Neural cell (in vitro differentiated cells): Measurements from ENCODE around the gene PPP1R14B.

Experiments
- EP300 ChIP-seq: fragments of 450-650 bp; conservative IDR thresholded peaks from 2 replicates; pipeline ENCODE4 v1.6.1; 2014; ENCODE audit warnings: antibody characterized with exemption, mild to moderate bottlenecking, moderate library complexity; ENCODE audit not compliant: poor library complexity, severe bottlenecking
- EZH2 ChIP-seq: fragments of 200-600, 300-800 bp; shearing (Covaris generic), sonication (generic); IDR thresholded peaks from 2 replicates; pipeline ENCODE4 v1.6.1; 2014; ENCODE audit warnings: antibody characterized with exemption, low read length, borderline replicate concordance, mild to moderate bottlenecking; ENCODE audit not compliant: insufficient read depth, poor library complexity, severe bottlenecking
- MXI1 ChIP-seq: fragments of 450-650 bp; conservative IDR thresholded peaks from 2 replicates; pipeline ENCODE4 v1.6.1; 2014; ENCODE audit warnings: antibody characterized with exemption, mild to moderate bottlenecking; ENCODE audit not compliant: poor library complexity, severe bottlenecking
- POLR2AphosphoS5 ChIP-seq: IDR thresholded peaks from 2 replicates; pipeline ENCODE4 v1.6.1; 2012
- RAD21 ChIP-seq: fragments of 450-650 bp; conservative IDR thresholded peaks from 2 replicates; pipeline ENCODE4 v1.6.1; 2014; ENCODE audit warnings: antibody characterized with exemption, mild to moderate bottlenecking, moderate library complexity
- TAF1 ChIP-seq: IDR thresholded peaks from 2 replicates; pipeline ENCODE4 v1.6.1; 2012; ENCODE audit warnings: low read depth
- TF ChIP-seq, protein P1 (sequence below): fragments of 450-650 bp; IDR thresholded peaks from 2 replicates; pipeline ENCODE4 v1.5.1; 2014; ENCODE audit warnings: antibody characterized with exemption, mild to moderate bottlenecking, moderate library complexity; ENCODE audit not compliant: poor library complexity, severe bottlenecking
- TF ChIP-seq, protein P2 (sequence below): IDR thresholded peaks from 2 replicates; pipeline ENCODE4 v1.6.1; 2012; ENCODE audit warnings: borderline replicate concordance

DNA sequence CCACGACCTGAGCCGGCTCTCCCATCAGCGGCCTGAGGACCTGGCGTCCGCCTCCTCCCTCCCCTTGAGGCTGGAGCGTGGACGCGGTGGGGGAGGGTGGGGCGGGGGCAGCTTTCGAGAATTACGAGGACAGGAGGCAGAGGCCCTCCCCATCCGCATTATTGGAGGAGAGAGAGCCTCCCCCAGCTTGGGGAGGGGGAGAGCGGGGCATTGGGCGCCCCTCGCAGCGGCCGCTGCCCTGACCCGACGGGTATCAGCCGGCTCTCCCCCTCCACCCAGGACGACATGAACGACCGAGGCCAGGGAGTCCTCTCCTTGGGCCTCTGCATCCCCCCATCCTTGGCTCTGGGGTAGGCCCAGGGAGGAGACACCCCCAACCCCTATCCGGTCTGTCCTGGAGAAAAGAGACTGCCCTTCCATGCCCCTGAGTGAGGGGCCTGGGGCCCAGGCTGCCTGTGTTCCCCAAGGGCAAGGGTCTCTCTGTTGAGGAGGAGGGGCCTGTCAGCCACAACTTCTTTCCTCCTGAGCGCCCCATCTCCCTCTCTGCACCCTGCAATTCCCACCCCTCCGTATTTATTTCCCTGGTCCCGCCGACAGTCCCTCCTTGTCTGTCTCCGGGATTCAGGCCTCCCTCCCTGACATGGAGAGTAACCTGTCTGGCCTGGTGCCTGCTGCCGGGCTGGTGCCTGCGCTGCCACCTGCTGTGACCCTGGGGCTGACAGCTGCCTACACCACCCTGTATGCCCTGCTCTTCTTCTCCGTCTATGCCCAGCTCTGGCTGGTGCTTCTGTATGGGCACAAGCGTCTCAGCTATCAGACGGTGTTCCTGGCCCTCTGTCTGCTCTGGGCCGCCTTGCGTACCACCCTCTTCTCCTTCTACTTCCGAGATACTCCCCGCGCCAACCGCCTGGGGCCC is 39.4 kb upstream of the PPP1R14B start:
- TF ChIP-seq, protein P1, sequence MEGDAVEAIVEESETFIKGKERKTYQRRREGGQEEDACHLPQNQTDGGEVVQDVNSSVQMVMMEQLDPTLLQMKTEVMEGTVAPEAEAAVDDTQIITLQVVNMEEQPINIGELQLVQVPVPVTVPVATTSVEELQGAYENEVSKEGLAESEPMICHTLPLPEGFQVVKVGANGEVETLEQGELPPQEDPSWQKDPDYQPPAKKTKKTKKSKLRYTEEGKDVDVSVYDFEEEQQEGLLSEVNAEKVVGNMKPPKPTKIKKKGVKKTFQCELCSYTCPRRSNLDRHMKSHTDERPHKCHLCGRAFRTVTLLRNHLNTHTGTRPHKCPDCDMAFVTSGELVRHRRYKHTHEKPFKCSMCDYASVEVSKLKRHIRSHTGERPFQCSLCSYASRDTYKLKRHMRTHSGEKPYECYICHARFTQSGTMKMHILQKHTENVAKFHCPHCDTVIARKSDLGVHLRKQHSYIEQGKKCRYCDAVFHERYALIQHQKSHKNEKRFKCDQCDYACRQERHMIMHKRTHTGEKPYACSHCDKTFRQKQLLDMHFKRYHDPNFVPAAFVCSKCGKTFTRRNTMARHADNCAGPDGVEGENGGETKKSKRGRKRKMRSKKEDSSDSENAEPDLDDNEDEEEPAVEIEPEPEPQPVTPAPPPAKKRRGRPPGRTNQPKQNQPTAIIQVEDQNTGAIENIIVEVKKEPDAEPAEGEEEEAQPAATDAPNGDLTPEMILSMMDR, result peak; percentile 20
- TF ChIP-seq EZH2, result no peak
- no peak for TF ChIP-seq TAF1
- TF ChIP-seq POLR2AphosphoS5, result no peak
- TF ChIP-seq, protein P2, sequence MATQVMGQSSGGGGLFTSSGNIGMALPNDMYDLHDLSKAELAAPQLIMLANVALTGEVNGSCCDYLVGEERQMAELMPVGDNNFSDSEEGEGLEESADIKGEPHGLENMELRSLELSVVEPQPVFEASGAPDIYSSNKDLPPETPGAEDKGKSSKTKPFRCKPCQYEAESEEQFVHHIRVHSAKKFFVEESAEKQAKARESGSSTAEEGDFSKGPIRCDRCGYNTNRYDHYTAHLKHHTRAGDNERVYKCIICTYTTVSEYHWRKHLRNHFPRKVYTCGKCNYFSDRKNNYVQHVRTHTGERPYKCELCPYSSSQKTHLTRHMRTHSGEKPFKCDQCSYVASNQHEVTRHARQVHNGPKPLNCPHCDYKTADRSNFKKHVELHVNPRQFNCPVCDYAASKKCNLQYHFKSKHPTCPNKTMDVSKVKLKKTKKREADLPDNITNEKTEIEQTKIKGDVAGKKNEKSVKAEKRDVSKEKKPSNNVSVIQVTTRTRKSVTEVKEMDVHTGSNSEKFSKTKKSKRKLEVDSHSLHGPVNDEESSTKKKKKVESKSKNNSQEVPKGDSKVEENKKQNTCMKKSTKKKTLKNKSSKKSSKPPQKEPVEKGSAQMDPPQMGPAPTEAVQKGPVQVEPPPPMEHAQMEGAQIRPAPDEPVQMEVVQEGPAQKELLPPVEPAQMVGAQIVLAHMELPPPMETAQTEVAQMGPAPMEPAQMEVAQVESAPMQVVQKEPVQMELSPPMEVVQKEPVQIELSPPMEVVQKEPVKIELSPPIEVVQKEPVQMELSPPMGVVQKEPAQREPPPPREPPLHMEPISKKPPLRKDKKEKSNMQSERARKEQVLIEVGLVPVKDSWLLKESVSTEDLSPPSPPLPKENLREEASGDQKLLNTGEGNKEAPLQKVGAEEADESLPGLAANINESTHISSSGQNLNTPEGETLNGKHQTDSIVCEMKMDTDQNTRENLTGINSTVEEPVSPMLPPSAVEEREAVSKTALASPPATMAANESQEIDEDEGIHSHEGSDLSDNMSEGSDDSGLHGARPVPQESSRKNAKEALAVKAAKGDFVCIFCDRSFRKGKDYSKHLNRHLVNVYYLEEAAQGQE, result no peak
- TF ChIP-seq MXI1, result no peak
- TF ChIP-seq RAD21, result no peak
- TF ChIP-seq EP300, result no peak
